Ovary (tissue), 9 donors: ENCODE data around the gene USF1. TPM values are rescaled to one million over a fixed set of nuclear protein-coding genes. Genes with fewer than 3 reads are reported as not detected.

Experiments used
- DNase-seq, 5 donors: peaks; one replicate each; pipeline ENCODE4 v3.0.0-alpha.2; 2019 to 2020
- H3K27ac ChIP-seq, 2 donors: fragments of 200-600 bp; one replicate each; pipeline versions ENCODE4 v1.5.1 to v1.8.0; 2019 to 2022
- H3K27me3 ChIP-seq: fragments of 200-600 bp; one replicate; pipeline ENCODE4 v1.8.0; 2022
- H3K36me3 ChIP-seq: fragments of 200-600 bp; sonication (generic); one replicate; pipeline ENCODE4 v1.5.1; 2019
- H3K4me1 ChIP-seq: one replicate; pipeline ENCODE4 v1.8.1; 2013; ENCODE audit warnings: mild to moderate bottlenecking, moderate library complexity; ENCODE audit not compliant: insufficient read depth
- H3K4me3 ChIP-seq: fragments of 200-600 bp; sonication (generic); one replicate; pipeline ENCODE4 v1.5.1; 2017
- H3K9me3 ChIP-seq, 2 donors: fragments of 200-600 bp in 1 of 2; sonication (generic) in 1 of 2; one replicate each; pipeline versions ENCODE4 v1.5.1 to v1.8.1; 2013 to 2019; ENCODE audit warnings: mild to moderate bottlenecking in 1 of 2, moderate library complexity in 1 of 2
- CTCF ChIP-seq, 3 donors: fragments of 450-650 bp in 2 of 3; fragments of 200-600 bp in 1 of 3; IDR thresholded peaks; one replicate each; pipeline versions ENCODE4 v1.5.1 to v1.8.0; 2016 to 2022; ENCODE audit warnings: antibody characterized with exemption in 3 of 3, mild to moderate bottlenecking in 1 of 3
- EP300 ChIP-seq: sonication (generic); formaldehyde crosslinking; IDR thresholded peaks from one replicate; pipeline ENCODE4 v1.6.1; 2017; ENCODE audit warnings: antibody characterized with exemption
- POLR2A ChIP-seq: fragments of 450-650 bp; IDR thresholded peaks from one replicate; pipeline ENCODE4 v1.6.1; 2017; ENCODE audit warnings: antibody characterized with exemption, mild to moderate bottlenecking, moderate library complexity
- WGBS, 3 donors: extraction: QIAGEN DNeasy Blood & Tissue Kit in 1 of 3; methylation state at CpG; one replicate each; pipeline versions ENCODE4 v1.1.5 to v1.1.7; 2013 to 2017; 5-methylcytosine and 5-hydroxymethylcytosine counted together
- intact Hi-C, 4 donors: fragments of 100-400 bp; cut with DNase I; formaldehyde crosslinking; loops; one replicate each; pipeline versions ENCODE4 v1.11.0 to v1.15.1; 2022 to 2023
- polyA plus RNA-seq, 2 donors: library from polyadenylated mRNA; stranded (reverse); fragments of 200-250 nt in 1 of 2; fragments of 350-450 nt in 1 of 2; fragmentation: Illumina TruSeq in 1 of 2; extraction: RNeasy Lipid Tissue Mini Kit (QIAGEN cat#74804) in 1 of 2; gene quantifications; one replicate each; pipeline ENCODE4 v1.2.3, GENCODE V29; 2013 to 2014
- total RNA-seq, 7 donors: library from RNA; depleted of rRNA in 2 of 7; stranded (reverse); fragments of >200 nt in 2 of 7; fragmentation: NEBNext Ultra II Directional in 3 of 7; extraction: Animal tissue kit (Norgen Biotek cat#: 25700) in 3 of 7; gene quantifications; one replicate each; pipeline versions ENCODE4 v1.1.0 to v1.2.4, GENCODE V29; 2016 to 2023
- donor health status: DM: no; HTN: no; CAD: no; lungs with moderate emphysema.
- donor health status: DM: no; HTN: no; CAD: no.
- donor health status: Bipolar disorder and iron deficiency.
- donor health status: DM: yes; HTN: yes; CAD: no.
- donor health status: DM: no; HTN: no; CAD: no.
- donor health status: DM: yes; HTN: yes; CAD: no.

The USF1 gene
- total and polyA plus RNA-seq, 9 donors = 28.1 to 54.8 (median 44.0) TPM

- Histone ChIP-seq H3K4me3 (no peak overlapping the region), H3K4me1 (no peaks in the 10 kb centered on the region), H3K27me3 (no peaks in the 10 kb centered on the region), H3K36me3 (no peaks in the 10 kb centered on the region), H3K9me3 (no peaks in the 10 kb centered on the region), H3K27ac (no peak overlapping the region)
- no peak for DNase-seq
- intact Hi-C loops = no loop called here
- no peak for TF ChIP-seq CTCF (IDR thresholded peaks at IDR 0.05)
These were observed 30.6 kb upstream of the USF1 start for GRCh38 chr1:161076410-161076809.

- intact Hi-C loops = no loop called here
- H3K9me3 ChIP-seq = no peaks in the 10 kb centered on the region
These were observed 29.0 kb upstream of the USF1 start for GRCh38 chr1:161074676-161075368.

GRCh38 chr1:161073474-161074121 lies 27.8 kb upstream of the USF1 start:
- no peaks in the 10 kb centered on the region for H3K27me3 ChIP-seq
- TF ChIP-seq POLR2A (no peak), CTCF (IDR thresholded peaks at IDR 0.05) (no peak), EP300 (no peak)
- no peak for DNase-seq
- no peaks in the 10 kb centered on the region for H3K9me3 ChIP-seq
- intact Hi-C loops = no loop called here
- H3K27ac ChIP-seq = no peak overlapping the region
- H3K4me1 ChIP-seq = no peaks in the 10 kb centered on the region
- no peak overlapping the region for H3K4me3 ChIP-seq
- WGBS, 3 donors = 65 to 83% (median 69%) methylated on average over 5 to 7 of the region's 7 CpGs
- no peaks in the 10 kb centered on the region for H3K36me3 ChIP-seq

More at GRCh38 chr1:161074676-161075368, 29.0 kb upstream of the USF1 start:
- Histone ChIP-seq H3K4me1 (no peaks in the 10 kb centered on the region), H3K4me3 (no peak overlapping the region), H3K27me3 (no peaks in the 10 kb centered on the region), H3K36me3 (no peaks in the 10 kb centered on the region), H3K27ac (no peak overlapping the region)
- TF ChIP-seq POLR2A (no peak), CTCF (IDR thresholded peaks at IDR 0.05) (no peak), EP300 (no peak)
- DNase-seq = no peak
- 73 to 76% (median 75%) methylated on average over 12 of the region's 12 CpGs for WGBS, 3 donors

- TF ChIP-seq POLR2A (no peak), EP300 (no peak), CTCF (IDR thresholded peaks at IDR 0.05) (no peak)
These were observed 27.1 kb upstream of the USF1 start for GRCh38 chr1:161072751-161073449.

More at GRCh38 chr1:161072751-161073449, 27.1 kb upstream of the USF1 start:
- Histone ChIP-seq H3K9me3 (no peaks in the 10 kb centered on the region), H3K36me3 (no peaks in the 10 kb centered on the region), H3K27ac (no peak overlapping the region), H3K27me3 (no peaks in the 10 kb centered on the region), H3K4me1 (no peaks in the 10 kb centered on the region), H3K4me3 (no peak overlapping the region)
- 84 to 85% (median 84%) methylated on average over 19 of the region's 19 CpGs for WGBS, 3 donors
- intact Hi-C loops = no loop called here
- DNase-seq = no peak
